ENCODE results near the gene TBX2. TPM values are rescaled to one million over a fixed set of nuclear protein-coding genes. Genes with fewer than 3 reads are reported as not detected.

The TBX2 gene
- total and polyA plus RNA-seq, 2 of the 13 experiments (the other 11 are each of a cell fraction or from before 2014, with no cell fraction given) = 2.8 to 15.3 TPM

GRCh38 chr17:61368832-61369450, 30.7 kb upstream of the TBX2 start (continued):
- TF ChIP-seq ZNF503 (CRISPR knock-in tag; IDR thresholded peaks at IDR 0.05) (no peak), ZNF598 (CRISPR knock-in tag; IDR thresholded peaks at IDR 0.05; ENCODE audit: borderline replicate concordance) (peak; percentile 71; the same call in 1 of the 2 replicates), MAX (IDR thresholded peaks at IDR 0.05) (0 out of 2 replicates have a peak, but pooled peaks have one; percentile 0), ZMYM4 (CRISPR knock-in tag; IDR thresholded peaks at IDR 0.05) (0 out of 2 replicates have a peak, but pooled peaks have one; percentile 1), ZNF350 (CRISPR knock-in tag; IDR thresholded peaks at IDR 0.05; ENCODE audit: borderline replicate concordance, low read depth) (0 out of 2 replicates have a peak, but pooled peaks have one; percentile 35), MED13 (CRISPR knock-in tag; IDR thresholded peaks at IDR 0.05) (no peak), ZNF792 (CRISPR knock-in tag; IDR thresholded peaks at IDR 0.05) (no peak), FUBP1 (CRISPR knock-in tag; IDR thresholded peaks at IDR 0.05; ENCODE audit: borderline replicate concordance) (no peak), ZNF883 (CRISPR knock-in tag; IDR thresholded peaks at IDR 0.05; ENCODE audit: not compliant biosample characterization) (peak; percentile 23)
